H1 (cell line): ENCODE results near the gene NR5A2. TPM values are rescaled to one million over a fixed set of nuclear protein-coding genes. Genes with fewer than 3 reads are reported as not detected.

Experiments used
- ASH2L ChIP-seq: fragments of 200-600, 300-600 bp; sonication (generic); IDR thresholded peaks from one replicate; pipeline ENCODE4 v1.7.1; 2017; ENCODE audit warnings: low read length
- BACH1 ChIP-seq: IDR thresholded peaks from 2 replicates; pipeline ENCODE4 v1.6.1; 2012; ENCODE audit warnings: low read length, improper control_type of control experiment
- CHD7 ChIP-seq: fragments of 300-600 bp; sonication (generic); IDR thresholded peaks from 2 replicates; pipeline ENCODE4 v1.7.1; 2012; ENCODE audit warnings: low read length, moderate library complexity, mild to moderate bottlenecking, inconsistent platforms; ENCODE audit not compliant: insufficient replicate concordance
- E2F6 ChIP-seq: IDR thresholded peaks from 2 replicates; pipeline ENCODE4 v1.6.1; 2012; ENCODE audit warnings: inconsistent platforms
- FOSL1 ChIP-seq: IDR thresholded peaks from 2 replicates; pipeline ENCODE4 v1.6.1; 2011; ENCODE audit warnings: mild to moderate bottlenecking, low read depth, low read length, moderate library complexity; ENCODE audit not compliant: insufficient read depth
- HDAC2 ChIP-seq, 2 experiments: fragments of 300-600 bp in 1 of 2; sonication (generic) in 1 of 2; IDR thresholded peaks; 2 replicates each; pipeline ENCODE4 v1.6.1; 2011 to 2012; ENCODE audit warnings: low read depth in 2 of 2, low read length in 2 of 2, mild to moderate bottlenecking in 2 of 2, moderate library complexity in 2 of 2, borderline replicate concordance in 1 of 2, inconsistent platforms in 1 of 2
- KDM5A ChIP-seq: fragments of 200-600 bp; IDR thresholded peaks from 2 replicates; pipeline ENCODE4 v1.7.1; 2012; ENCODE audit warnings: mild to moderate bottlenecking, low read length, inconsistent platforms, mixed read lengths
- MAX ChIP-seq: IDR thresholded peaks from 2 replicates; pipeline ENCODE4 v1.6.1; 2012; ENCODE audit warnings: inconsistent platforms
- YY1 ChIP-seq: IDR thresholded peaks from 2 replicates; pipeline ENCODE4 v1.6.1; 2011; ENCODE audit warnings: low read depth, mild to moderate bottlenecking, low read length
- polyA plus RNA-seq, 7 experiments: library from polyadenylated mRNA; depleted of rRNA in 3 of 7; stranded (reverse) in 5 of 7; unstranded in 2 of 7; fragments of >200 nt in 5 of 7; fragments of 200-250 nt in 2 of 7; gene quantifications; 1 replicate in 5 of 7; 2 replicates in 1 of 7; 4 replicates in 1 of 7; pipeline versions ENCODE4 v1.2.1 to v1.2.3, GENCODE V29; 2011 to 2013; ENCODE audit warnings: missing spikeins in 2 of 7, mixed read lengths in 2 of 7
- total RNA-seq: library from RNA; stranded (reverse); fragmentation: NEBNext Ultra II Directional; extraction: Animal tissue kit (Norgen Biotek cat#: 25700); gene quantifications from 2 replicates; pipeline ENCODE4 v1.2.1, GENCODE V29; 2021

Gene NR5A2
- total and polyA plus RNA-seq, 2 of the 8 experiments (the other 6 are each of a cell fraction or from before 2014, with no cell fraction given) = 1.7 to 11.6 TPM

GRCh38 chr1:200038325-200038980 lies 10.9 kb downstream of the NR5A2 start (continued):
- TF ChIP-seq CHD7 (no peak), HDAC2 (IDR thresholded peaks at IDR 0.05; ENCODE audit: borderline replicate concordance in 1 of 2, low read depth in 2 of 2, low read length in 2 of 2) (0 out of 4 replicates have a peak, but pooled peaks of 1 of the 2 experiments have one; percentile 14), FOSL1 (peak; percentile 74; the same call in 1 of the 2 replicates), YY1 (no peak), ASH2L (peak; percentile 11), KDM5A (0 out of 2 replicates have a peak, but pooled peaks have one; percentile 27), E2F6 (peak; percentile 75), BACH1 (0 out of 2 replicates have a peak, but pooled peaks have one; percentile 7), MAX (peak; percentile 76; the same call in 1 of the 2 replicates)
